Inflammatory macrophage (primary cell): ENCODE data around the gene ADPRHL1.
"Not testable (repeated sequence)": the region's sequence is repeated elsewhere in the genome, so short reads cannot be mapped to it uniquely, and the experiment has no call there.

Source experiments
- DNase-seq, 2 donors: peaks; one replicate each; pipeline ENCODE4 v3.0.0-alpha.2; 2020 to 2022

ADPRHL1 gene

GRCh38 chr13:113400621-113401451, 52.5 kb downstream of the ADPRHL1 start:
- no peak for DNase-seq

- DNase-seq = no peak
Measured at GRCh38 chr13:113399755-113400149, 53.5 kb downstream of the ADPRHL1 start.

- no peak for DNase-seq
Measured at GRCh38 chr13:113398963-113399754, 54.1 kb downstream of the ADPRHL1 start.

- no peak for DNase-seq
Measured at GRCh38 chr13:113397608-113398425, 55.5 kb downstream of the ADPRHL1 start.

GRCh38 chr13:113394339-113394640, 59.0 kb downstream of the ADPRHL1 start:
- no peak for DNase-seq

DNA sequence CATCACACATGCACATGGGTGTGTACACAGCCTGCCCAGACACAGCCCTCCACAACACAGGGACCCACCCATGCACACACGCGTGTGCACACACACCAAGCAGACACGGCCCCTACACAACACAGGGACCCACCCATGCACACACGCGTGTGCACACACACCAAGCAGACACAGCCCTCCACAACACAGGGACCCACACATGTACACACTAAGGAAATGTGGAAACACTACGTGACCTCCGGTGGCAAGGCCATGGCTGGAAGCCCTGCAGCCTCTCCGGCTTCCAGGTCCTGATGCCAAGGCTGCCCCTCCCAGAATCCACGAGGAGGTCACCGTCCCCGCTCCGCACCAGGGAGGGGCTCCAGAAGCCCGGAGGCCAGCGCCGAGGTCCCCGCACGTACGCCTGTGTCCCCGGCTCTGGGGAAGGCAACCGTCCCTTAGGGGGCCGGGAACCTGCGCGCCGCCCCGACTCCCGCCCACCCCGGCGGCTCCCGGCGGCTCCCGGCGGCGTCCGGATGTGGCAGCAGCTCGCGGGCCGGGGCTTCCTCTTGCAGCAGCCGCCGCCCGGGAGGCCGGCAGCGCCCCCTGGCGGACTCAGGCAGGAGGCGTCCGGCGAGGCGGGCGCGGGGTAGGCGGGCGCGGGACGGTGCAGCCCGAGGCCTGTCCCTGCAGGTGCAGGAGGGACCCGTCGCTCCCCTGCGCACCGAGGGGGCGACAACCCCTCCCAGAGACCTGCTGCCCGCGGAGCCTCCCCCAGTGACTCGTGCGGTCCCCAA, 59.5 kb downstream of the ADPRHL1 start:
- peak; percentile 73 to 88 for DNase-seq

- DNase-seq = no peak
Measured at GRCh38 chr13:113393226-113393562, 60.1 kb downstream of the ADPRHL1 start.

GRCh38 chr13:113390874-113391497, 62.3 kb downstream of the ADPRHL1 start:
- DNase-seq = no peak

DNA sequence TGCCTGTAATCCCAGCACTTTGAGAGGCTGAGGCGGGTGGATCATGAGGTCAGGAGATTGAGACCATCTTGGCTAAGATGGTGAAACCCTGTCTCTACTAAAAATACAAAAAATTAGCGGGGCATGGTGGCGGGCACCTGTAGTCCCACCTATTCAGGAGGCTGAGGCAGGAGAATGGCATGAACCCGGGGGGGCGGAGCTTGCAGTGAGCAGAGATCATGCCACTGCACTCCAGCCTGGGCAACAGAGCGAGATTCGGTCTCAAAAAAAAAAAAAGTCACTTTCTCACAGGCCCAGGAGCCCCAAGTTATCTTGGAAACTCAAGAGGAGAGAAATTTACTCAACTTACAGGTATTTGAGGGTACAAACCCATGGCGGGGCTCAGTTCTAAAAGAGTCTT, 63.7 kb downstream of the ADPRHL1 start:
- not testable (repeated sequence) for DNase-seq

GRCh38 chr13:113387396-113387795, 65.9 kb downstream of the ADPRHL1 start:
- DNase-seq = no peak

DNA sequence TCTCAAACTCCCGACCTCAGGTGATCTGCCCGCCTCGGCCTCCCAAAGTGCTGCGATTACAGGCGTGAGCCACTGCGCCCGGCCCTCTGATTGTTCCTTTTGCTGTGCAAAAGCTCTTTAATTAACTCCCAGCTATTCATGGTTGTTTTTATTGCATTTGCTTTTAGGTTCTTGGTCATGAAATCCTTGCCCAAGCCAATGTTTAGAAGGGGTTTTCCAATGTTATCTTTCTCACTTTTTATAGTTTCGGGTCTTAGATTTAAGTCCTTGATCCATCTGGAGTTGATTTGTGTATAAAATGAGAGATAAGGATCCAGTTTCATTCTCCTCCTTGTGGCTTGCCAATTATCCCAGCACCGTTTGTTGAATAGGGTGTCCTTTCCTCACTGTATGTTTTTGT, 70.2 kb downstream of the ADPRHL1 start:
- DNase-seq = no peak

- not testable (repeated sequence) for DNase-seq
Measured at GRCh38 chr13:113382542-113382941, 70.7 kb downstream of the ADPRHL1 start.

GRCh38 chr13:113378825-113379224, 74.5 kb downstream of the ADPRHL1 start:
- no peak for DNase-seq

DNA sequence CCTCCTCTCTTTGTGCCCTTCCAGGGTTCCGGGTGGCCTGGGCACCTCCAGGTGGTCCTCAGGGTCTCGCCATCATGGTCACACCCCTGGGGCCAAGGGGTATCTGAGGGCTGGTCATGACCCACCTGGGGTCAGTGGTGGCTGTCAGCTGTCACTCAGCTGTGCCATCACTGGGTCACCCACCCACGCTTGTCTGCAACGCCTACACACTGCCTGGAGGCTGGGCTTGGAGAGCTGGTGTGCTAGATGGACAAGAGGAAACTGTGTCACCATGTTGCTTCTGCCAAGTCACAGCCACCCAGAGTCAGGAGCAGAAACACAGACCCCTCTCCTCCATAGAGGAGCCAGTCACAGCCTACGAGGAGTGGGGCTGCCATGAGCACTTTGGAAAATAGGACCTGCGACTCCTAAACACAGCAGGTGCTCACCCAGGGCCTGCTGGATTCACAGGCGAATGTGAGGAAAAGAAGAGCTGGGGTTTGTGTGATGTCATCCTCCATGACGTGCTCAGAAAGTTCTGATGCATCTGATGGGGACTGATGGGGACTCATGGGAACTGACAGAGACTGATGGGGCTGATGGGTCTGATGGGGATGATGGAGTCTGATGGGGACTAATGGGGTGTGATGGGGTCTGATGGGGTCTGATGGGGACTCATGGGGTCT, 78.6 kb downstream of the ADPRHL1 start:
- DNase-seq = peak in 1 of 2 donors; percentile 34

- no peak for DNase-seq
Measured at GRCh38 chr13:113373811-113374485, 79.3 kb downstream of the ADPRHL1 start.

DNA sequence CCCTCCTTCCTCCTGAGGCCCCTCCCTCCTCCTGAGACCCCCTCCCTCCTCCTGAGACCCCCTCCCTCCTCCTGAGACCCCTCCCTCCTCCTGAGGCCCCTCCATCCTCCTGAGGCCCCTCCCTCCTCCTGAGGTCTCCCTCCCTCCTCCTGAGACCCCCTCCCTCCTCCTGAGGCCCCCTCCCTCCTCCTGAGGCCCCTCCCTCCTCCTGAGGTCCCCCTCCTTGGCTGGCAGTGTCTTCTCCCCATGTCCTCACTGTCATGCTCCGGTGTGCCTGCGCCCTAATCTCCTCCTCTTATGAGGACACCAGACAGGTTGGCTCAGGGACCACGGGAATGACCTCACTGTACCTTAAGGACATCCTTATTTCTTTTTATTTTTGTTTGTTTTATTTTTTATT, 81.6 kb downstream of the ADPRHL1 start:
- DNase-seq = not testable (repeated sequence)

DNA sequence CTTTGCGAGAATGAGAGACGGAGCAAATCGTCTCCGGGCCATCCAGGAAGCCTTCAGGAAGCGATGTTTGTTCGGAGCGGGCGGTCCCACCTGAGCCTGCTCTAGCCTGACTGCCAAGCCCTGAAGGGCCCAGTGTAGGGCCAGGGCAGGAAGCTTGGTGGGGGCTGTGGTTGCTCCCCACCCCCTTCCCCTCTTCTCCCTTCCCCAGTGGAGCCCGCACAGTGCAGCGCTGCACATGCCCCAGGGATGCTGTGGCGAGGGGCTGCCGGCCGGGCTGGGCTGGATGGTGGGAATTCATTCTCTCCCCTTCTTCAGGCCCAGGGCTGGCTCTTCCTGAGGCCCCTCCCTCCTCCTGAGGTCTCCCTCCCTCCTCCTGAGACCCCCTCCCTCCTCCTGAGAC, 82.2 kb downstream of the ADPRHL1 start:
- no peak for DNase-seq

GRCh38 chr13:113369881-113370280, 83.4 kb downstream of the ADPRHL1 start:
- no peak for DNase-seq

DNA sequence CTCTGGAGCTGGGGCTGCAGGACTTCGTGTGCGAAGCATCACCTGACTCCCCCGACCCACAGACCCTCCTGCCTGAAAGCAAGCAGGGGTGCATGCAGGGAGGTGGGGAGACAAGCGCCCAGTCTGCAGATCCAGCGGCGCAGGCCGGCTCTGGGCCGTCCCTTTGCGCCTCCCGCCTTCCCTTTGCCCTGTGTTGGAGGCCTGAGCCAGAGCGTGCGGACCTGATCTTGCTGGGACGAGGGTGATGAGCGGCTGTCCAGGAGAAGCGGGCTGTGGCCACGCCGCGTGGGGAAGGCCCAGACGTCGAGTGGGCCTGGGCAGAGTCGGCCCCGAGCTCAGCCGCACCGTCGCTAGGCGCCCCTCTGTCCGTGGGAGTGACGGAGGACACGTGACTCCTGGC, 84.1 kb downstream of the ADPRHL1 start:
- DNase-seq = no peak

DNA sequence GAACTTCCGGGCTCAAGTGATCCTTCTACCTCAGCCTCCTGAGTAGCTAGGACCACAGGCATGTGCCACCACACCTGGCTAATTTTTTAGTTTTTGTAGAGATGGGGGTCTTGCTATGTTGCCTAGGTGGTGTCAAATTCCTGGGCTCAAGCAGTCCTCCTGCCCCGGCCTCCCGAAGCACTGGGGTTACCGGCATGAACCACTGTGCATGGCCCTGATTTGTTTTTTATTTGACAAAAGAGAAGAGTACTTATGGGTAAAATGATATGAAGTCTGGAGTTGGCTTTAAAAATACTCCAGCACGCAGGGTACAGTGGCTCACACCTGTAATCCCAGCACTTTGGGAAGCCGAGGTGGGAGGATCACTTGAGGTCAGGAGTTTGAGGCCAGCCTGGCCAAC, 84.9 kb downstream of the ADPRHL1 start:
- DNase-seq = not testable (repeated sequence)

- DNase-seq = no peak
Measured at GRCh38 chr13:113367771-113368170, 85.5 kb downstream of the ADPRHL1 start.
